Left kidney (tissue), 2 donors: ENCODE data around the gene PPP2R5C. TPM values are rescaled to one million over a fixed set of nuclear protein-coding genes. Genes with fewer than 3 reads are reported as not detected.
A peak's percentile ranks its signal among the peaks of the same experiment; 100 is the strongest.

Experiments used
- DNase-seq: peaks from one replicate; pipeline ENCODE4 v3.0.0-alpha.2; 2013
- polyA plus RNA-seq: library from polyadenylated mRNA; unstranded; fragments of 120-200 nt; gene quantifications from one replicate; pipeline ENCODE4 v1.2.1, GENCODE V29; 2013; ENCODE audit not compliant: insufficient read length

Gene PPP2R5C
- polyA plus RNA-seq, 1 donor = 116 TPM

- DNase-seq = no peak
These were observed 188.6 kb downstream of the PPP2R5C start for GRCh38 chr14:101950100-101950499.

GRCh38 chr14:101950516-101951215, 189.2 kb downstream of the PPP2R5C start:
- DNase-seq = no peak

- no peak for DNase-seq
These were observed 191.6 kb downstream of the PPP2R5C start for GRCh38 chr14:101953151-101953550.

GRCh38 chr14:101954501-101954900, 193.0 kb downstream of the PPP2R5C start:
- no peak for DNase-seq

GRCh38 chr14:101955695-101956161, 194.2 kb downstream of the PPP2R5C start:
- DNase-seq = no peak

- no peak for DNase-seq
These were observed 194.8 kb downstream of the PPP2R5C start for GRCh38 chr14:101956179-101956885.

- DNase-seq = no peak
These were observed 196.1 kb downstream of the PPP2R5C start for GRCh38 chr14:101957406-101958234.

GRCh38 chr14:101958418-101959180, 197.1 kb downstream of the PPP2R5C start:
- no peak for DNase-seq

GRCh38 chr14:101959277-101959676, 197.8 kb downstream of the PPP2R5C start:
- DNase-seq = no peak

- no peak for DNase-seq
These were observed 198.7 kb downstream of the PPP2R5C start for GRCh38 chr14:101960225-101960624.

GRCh38 chr14:101961011-101961721, 199.7 kb downstream of the PPP2R5C start:
- no peak for DNase-seq

- no peak for DNase-seq
These were observed 200.4 kb downstream of the PPP2R5C start for GRCh38 chr14:101961746-101962502.

GRCh38 chr14:101962503-101962874, 201.0 kb downstream of the PPP2R5C start:
- DNase-seq = no peak

GRCh38 chr14:101963052-101963451, 201.5 kb downstream of the PPP2R5C start:
- DNase-seq = no peak

- DNase-seq = no peak
These were observed 202.3 kb downstream of the PPP2R5C start for GRCh38 chr14:101963656-101964296.

- DNase-seq = peak; percentile 89
These were observed 203.0 kb downstream of the PPP2R5C start, which contains the start of gene DYNC1H1 for GRCh38 chr14:101964297-101965180. TSS of gene DYNC1H1 (plus strand) at chr14:101964573. CDS start at chr14:101964692, 119 bp downstream.

- DNase-seq = no peak
These were observed 203.7 kb downstream of the PPP2R5C start for GRCh38 chr14:101965181-101965544.

GRCh38 chr14:101965770-101966722, 204.5 kb downstream of the PPP2R5C start:
- no peak for DNase-seq
